Adipocyte (in vitro differentiated cells): ENCODE data around the gene TTBK2.
A peak's percentile ranks its signal among the peaks of the same experiment; 100 is the strongest.
"Not testable (repeated sequence)": the region's sequence is repeated elsewhere in the genome, so short reads cannot be mapped to it uniquely, and the experiment has no call there.

ENCODE experiments used
- DNase-seq: peaks from one replicate; pipeline ENCODE4 v3.0.0-alpha.2; 2015; ENCODE audit warnings: low read depth
- H3K27me3 ChIP-seq: replicated peaks from 2 replicates; pipeline ENCODE4 v1.7.0; 2013; ENCODE audit warnings: mild to moderate bottlenecking, low read length, moderate library complexity; ENCODE audit not compliant: control insufficient read depth, insufficient read depth
- H3K36me3 ChIP-seq: 2 replicates; pipeline ENCODE4 v1.7.0; 2013; ENCODE audit warnings: low read length, mild to moderate bottlenecking, moderate library complexity; ENCODE audit not compliant: control insufficient read depth, insufficient read depth, severe bottlenecking
- H3K4me1 ChIP-seq: 2 replicates; pipeline ENCODE4 v1.7.0; 2013; ENCODE audit warnings: mild to moderate bottlenecking, low read length, moderate library complexity; ENCODE audit not compliant: control insufficient read depth, insufficient read depth
- H3K4me3 ChIP-seq: 2 replicates; pipeline ENCODE4 v1.7.0; 2013; ENCODE audit warnings: mild to moderate bottlenecking, low read length, moderate library complexity
- H3K9ac ChIP-seq: 2 replicates; pipeline ENCODE4 v1.7.0; 2013; ENCODE audit warnings: mild to moderate bottlenecking, low read length, moderate library complexity
- H3K9me3 ChIP-seq: 2 replicates; pipeline ENCODE4 v1.7.0; 2013; ENCODE audit warnings: mild to moderate bottlenecking, low read length, moderate library complexity; ENCODE audit not compliant: control insufficient read depth

TTBK2 gene

DNA sequence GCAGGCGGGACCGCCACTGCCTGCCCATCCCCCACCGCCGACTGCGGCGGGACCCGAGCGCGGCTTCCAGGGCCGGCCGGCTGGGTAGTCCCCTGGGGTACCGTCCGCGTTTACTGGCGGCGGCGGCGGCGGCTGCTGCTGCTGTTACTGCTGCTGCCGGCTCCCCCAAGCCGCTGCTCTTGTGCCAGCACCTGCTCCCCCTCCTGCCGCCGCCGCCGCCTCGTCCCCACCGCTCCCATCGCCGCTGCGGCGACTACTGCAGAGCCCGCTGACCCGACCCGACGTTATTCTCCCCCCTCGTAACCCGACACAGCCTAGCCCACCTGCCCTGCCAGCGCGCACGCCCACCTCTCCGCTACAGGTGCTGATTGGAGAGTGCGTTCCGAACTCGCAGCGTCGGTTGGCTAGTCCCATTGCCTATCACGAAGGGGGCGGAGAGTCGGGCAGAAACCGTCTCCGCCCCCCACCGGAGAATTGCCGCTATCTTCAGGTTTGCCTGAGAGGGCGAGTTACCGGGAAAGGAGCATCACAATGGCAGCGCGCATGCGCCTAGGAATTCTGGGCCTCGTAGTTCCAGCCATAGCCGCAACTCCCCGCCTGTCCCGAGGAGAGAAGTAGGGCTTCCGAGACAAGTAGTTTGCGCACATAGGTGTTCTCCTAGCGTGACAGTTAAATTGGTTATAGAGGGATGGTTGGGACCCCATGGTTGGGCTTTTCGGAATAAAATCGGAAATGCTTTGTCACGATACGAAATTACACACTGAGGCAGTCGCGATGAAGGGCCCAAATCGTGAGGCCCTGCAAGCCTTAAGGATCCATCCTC is at the start of gene TTBK2:
Gene TTBK2 (minus strand): TSS at position 260 of the 823 bp plus-strand sequence. CDS start 42,161 bp downstream, outside the sequence.
- peak within 1 kb of the TSS; percentile 85 for H3K4me3 ChIP-seq
- peak; percentile 99 for DNase-seq

DNA sequence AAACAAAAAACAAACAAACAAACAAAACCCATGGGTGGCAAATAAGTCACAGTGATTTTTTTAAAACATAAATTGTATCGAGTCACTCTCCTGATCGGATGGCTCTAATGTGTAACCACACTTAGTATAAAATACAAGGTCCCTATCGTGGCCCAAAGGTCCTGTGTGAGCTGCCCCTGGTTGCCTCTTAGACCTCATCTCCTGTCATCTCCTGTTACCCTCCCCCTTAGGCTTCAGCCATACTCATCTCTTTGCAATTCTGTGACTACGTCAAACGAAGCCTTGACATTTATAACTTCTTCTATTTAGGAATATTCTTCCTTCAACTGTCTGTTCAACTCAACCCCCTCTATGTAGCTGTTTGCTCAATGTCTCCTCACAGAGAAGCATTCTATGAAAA is 43.9 kb upstream of the TTBK2 start:
- Histone ChIP-seq H3K27me3 (no peaks in the 10 kb centered on the region), H3K36me3 (peaks cover 69% of the 10 kb centered on the region), H3K4me3 (no peak overlapping the region), H3K9ac (no peak overlapping the region), H3K9me3 (no peaks in the 10 kb centered on the region), H3K4me1 (no peaks in the 10 kb centered on the region)
- no peak for DNase-seq

More for the DNA sequence above, at the start of gene TTBK2:
- Histone ChIP-seq H3K36me3 (no peaks in the 10 kb centered on the region), H3K9me3 (peaks cover 3% of the 10 kb centered on the region), H3K4me1 (peaks cover 15% of the 10 kb centered on the region), H3K27me3 (no peaks in the 10 kb centered on the region), H3K9ac (peak within 1 kb of the TSS; percentile 75)

DNA sequence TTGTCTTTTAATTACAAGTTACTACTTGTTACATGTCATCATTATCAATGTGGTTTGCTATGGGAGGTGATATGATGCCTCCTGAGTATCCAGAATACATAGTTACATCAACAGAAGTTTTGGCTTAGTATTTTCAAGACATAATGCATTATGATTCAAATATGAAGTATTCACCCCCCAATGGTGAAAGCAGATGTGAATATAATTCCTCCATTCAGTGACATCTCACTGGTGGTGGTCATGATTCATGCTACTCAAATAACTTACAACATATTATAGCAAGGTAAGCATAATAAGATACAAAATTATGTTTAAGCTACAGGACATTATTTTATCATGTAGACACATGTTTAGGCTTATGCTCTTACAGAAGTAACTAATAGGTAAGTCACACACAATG is 34.9 kb upstream of the TTBK2 start:
- peaks cover 13% of the 10 kb centered on the region for H3K9me3 ChIP-seq
- H3K4me1 ChIP-seq = peaks cover 9% of the 10 kb centered on the region
- peaks cover 83% of the 10 kb centered on the region for H3K36me3 ChIP-seq
- peak; percentile 51 for DNase-seq
- no peak overlapping the region for H3K9ac ChIP-seq
- no peaks in the 10 kb centered on the region for H3K27me3 ChIP-seq
- no peak overlapping the region for H3K4me3 ChIP-seq

DNA sequence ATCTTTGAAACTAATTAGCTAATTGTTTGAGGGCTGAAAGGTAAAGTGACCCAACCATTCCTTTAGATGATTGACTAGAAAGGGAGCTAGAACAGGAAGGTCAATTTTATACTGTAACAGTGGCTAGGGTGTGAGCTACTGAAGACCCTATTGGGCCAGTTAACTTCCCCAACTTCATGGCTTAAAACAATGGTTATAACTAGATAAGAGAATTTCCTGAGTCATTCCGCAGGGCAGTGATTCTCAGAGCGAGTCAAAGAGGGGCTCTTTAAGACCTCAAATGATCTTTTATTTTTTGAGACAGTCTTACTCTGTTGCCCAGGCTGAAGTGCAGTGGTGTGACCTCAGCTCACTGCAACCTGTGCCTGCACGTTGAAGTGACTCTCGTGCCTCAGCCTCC is 33.7 kb upstream of the TTBK2 start:
- H3K9ac ChIP-seq = no peak overlapping the region
- H3K36me3 ChIP-seq = peaks cover 79% of the 10 kb centered on the region
- H3K9me3 ChIP-seq = peaks cover 13% of the 10 kb centered on the region
- H3K27me3 ChIP-seq = no peaks in the 10 kb centered on the region
- no peak for DNase-seq
- no peak overlapping the region for H3K4me3 ChIP-seq
- H3K4me1 ChIP-seq = peaks cover 9% of the 10 kb centered on the region

DNA sequence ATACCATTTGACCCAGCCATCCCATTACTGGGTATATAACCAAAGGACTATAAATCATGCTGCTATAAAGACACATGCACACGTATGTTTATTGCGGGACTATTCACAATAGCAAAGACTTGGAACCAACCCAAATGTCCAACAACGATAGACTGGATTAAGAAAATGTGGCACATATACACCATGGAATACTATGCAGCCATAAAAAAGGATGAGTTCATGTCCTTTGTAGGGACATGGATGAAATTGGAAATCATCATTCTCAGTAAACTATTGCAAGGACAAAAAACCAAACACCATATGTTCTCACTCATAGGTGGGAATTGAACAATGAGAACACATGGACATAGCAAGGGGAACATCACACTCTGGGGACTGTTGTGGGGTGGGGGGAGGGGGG is 28.3 kb upstream of the TTBK2 start:
- H3K9me3 ChIP-seq, H3K9ac ChIP-seq, DNase-seq, H3K4me1 ChIP-seq, H3K27me3 ChIP-seq, H3K4me3 ChIP-seq: not testable (repeated sequence)
- H3K36me3 ChIP-seq = peaks cover 69% of the 10 kb centered on the region

DNA sequence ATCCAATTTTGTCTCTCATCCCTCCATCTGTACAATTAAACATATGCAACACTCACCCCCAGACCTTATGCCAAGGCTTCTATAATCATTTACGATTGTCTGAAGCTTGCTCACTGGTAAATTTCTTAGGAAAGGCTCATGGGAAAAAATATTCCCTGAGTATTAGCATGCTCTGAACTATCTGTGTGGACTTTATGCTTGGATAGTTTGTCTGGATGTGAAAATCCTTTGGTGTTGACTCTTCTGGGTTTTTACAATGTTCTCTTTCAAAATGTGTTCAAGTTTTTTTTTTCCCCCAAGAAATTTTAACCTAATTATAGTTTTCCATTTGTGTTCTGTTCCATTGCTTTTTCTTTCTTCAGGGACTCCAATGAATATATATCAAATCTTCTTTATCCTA is 19.9 kb upstream of the TTBK2 start:
- Histone ChIP-seq H3K9me3 (no peaks in the 10 kb centered on the region), H3K36me3 (peaks cover 23% of the 10 kb centered on the region), H3K9ac (no peak overlapping the region), H3K4me3 (no peak overlapping the region), H3K27me3 (no peaks in the 10 kb centered on the region), H3K4me1 (peaks cover 5% of the 10 kb centered on the region)
- no peak for DNase-seq

DNA sequence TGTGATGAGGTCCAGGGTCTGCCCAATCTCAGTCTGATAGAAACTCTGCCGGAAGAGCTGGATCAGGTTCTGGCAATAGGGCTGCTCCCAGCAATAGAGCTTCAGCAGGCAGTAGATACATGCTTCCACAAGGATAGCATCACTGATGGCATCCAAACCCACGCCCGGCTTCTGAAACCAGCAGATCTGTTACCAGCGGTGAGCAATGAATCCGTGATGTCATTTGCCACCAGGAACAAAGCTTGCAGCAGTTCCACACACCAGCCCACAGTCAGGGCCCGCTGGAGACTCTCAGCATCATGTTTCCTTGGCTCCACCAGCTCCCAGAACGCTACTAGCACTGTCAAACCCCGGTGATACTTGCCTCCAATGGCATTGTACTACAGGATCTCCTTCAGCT is 19.3 kb upstream of the TTBK2 start:
- no peak overlapping the region for H3K9ac ChIP-seq
- H3K36me3 ChIP-seq = peaks cover 17% of the 10 kb centered on the region
- no peak for DNase-seq
- H3K27me3 ChIP-seq = no peaks in the 10 kb centered on the region
- peaks cover under 1% of the 10 kb centered on the region for H3K4me1 ChIP-seq
- H3K4me3 ChIP-seq = no peak overlapping the region
- H3K9me3 ChIP-seq = no peaks in the 10 kb centered on the region

DNA sequence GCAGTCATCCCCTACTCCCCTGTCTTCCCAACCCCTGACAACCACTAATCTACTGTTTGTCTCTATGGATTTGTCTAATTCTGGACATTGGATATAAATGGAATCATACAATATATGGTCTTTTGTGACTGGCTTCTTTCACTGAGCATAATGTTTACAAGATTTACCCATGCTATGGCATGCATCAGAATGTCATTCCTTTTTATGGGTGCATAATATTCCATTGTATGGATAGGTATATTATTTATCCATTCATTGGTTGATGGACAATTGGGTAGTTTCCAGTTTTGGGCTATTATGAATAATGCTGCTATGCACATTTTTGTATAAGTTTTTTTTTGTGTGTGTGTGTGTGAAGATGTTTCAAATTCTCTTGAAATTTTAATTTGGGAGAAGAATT is 16.6 kb upstream of the TTBK2 start:
- H3K27me3 ChIP-seq = no peaks in the 10 kb centered on the region
- no peak overlapping the region for H3K4me3 ChIP-seq
- H3K9ac ChIP-seq = no peak overlapping the region
- H3K9me3 ChIP-seq = no peaks in the 10 kb centered on the region
- no peaks in the 10 kb centered on the region for H3K4me1 ChIP-seq
- H3K36me3 ChIP-seq = no peaks in the 10 kb centered on the region
- DNase-seq = no peak

DNA sequence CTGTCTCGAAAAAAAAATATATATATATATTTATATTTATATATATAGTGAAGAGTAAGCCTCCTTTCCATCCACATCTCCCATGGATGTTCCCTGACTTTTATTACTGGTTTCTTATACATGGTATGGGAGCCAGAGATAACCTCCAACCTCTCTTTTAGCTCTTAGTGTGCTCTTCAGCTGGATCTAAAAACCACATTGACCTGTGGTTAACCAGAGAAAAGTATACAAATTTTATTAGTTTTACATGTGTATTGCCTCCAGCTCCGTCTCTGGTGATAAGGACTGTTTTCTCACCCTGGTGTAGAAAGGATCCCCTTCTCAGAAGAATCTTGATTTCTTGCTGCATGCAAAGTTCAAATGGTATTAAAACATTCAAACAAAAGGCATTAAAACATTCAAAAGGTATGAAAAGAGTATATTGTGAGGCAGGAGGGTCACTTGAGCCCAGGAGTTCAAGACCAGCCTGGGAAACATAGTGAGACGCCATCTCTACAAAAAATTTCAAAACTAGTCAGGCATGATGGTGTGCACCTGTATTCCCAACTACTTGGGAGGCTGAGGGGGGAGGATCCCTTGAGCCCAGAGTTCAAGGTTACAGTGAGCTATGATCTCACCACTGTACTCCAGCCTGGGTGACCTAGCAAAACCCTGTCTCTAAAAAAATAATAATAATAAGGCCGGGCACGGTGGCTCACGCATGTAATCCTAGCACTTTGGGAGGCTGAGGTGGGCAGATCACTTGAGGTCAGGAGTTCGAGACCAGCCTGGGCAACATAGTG is 13.5 kb upstream of the TTBK2 start:
- no peaks in the 10 kb centered on the region for H3K27me3 ChIP-seq
- no peaks in the 10 kb centered on the region for H3K9me3 ChIP-seq
- no peaks in the 10 kb centered on the region for H3K4me1 ChIP-seq
- DNase-seq = no peak
- H3K36me3 ChIP-seq = no peaks in the 10 kb centered on the region
- H3K4me3 ChIP-seq = no peak overlapping the region
- no peak overlapping the region for H3K9ac ChIP-seq

DNA sequence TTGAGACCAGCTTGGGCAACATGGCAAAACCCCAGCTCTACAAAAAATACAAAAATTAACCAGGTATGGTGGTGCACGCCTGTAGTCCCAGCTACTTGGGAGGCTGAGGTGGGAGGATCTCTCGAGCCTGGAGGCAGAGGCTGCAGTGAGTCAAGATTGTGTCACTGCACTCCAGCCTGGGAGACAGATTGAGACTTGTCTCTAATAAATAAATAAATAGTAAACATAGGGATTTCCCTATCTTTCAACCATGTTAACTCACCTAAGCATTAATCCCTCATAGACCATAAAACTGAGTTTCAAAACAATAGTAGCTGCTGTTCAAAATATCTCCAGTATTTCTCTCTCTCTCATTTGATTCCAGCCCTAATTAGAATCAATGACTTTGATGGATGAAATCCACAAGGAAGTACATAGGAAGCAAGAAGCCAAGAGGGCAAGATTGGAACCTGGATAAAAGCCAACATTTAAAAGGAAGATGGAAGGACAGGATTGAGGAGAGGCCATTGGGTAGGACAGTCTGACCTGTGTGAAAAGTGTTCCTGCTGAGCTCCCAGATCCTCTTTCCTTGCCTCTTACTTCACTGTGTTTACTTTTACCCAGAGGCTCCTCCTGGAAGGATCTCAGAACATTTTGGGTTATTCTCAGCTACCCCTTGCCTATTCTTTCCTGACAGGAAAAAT is 12.4 kb upstream of the TTBK2 start:
- Histone ChIP-seq H3K36me3 (no peaks in the 10 kb centered on the region), H3K27me3 (no peaks in the 10 kb centered on the region), H3K4me3 (no peak overlapping the region), H3K9ac (no peak overlapping the region), H3K4me1 (no peaks in the 10 kb centered on the region), H3K9me3 (no peaks in the 10 kb centered on the region)
- no peak for DNase-seq
